Hepatocyte (in vitro differentiated cells): ENCODE data around the gene SERPINA6. TPM values are rescaled to one million over a fixed set of nuclear protein-coding genes. Genes with fewer than 3 reads are reported as not detected.
"Not testable (repeated sequence)": the region's sequence is repeated elsewhere in the genome, so short reads cannot be mapped to it uniquely, and the experiment has no call there.

Experiments
- DNase-seq: peaks from one replicate; pipeline ENCODE4 v3.0.0-alpha.2; 2016; ENCODE audit warnings: low spot score
- H2AFZ ChIP-seq: fragments of 200-600 bp; sonication (generic); 2 replicates; pipeline ENCODE4 v1.6.0; 2016; ENCODE audit warnings: antibody characterized with exemption, mild to moderate bottlenecking
- H3K27ac ChIP-seq: fragments of 200-600 bp; sonication (generic); 2 replicates; pipeline ENCODE4 v1.5.1; 2016; ENCODE audit warnings: mild to moderate bottlenecking
- H3K27me3 ChIP-seq: fragments of 200-600 bp; sonication (generic); 2 replicates; pipeline ENCODE4 v1.6.1; 2016
- H3K36me3 ChIP-seq: fragments of 200-600 bp; sonication (generic); replicated peaks from 2 replicates; pipeline ENCODE4 v1.5.1; 2016; ENCODE audit warnings: low read depth; ENCODE audit not compliant: insufficient read depth
- H3K4me1 ChIP-seq: fragments of 200-600 bp; sonication (generic); 2 replicates; pipeline ENCODE4 v1.5.1; 2016; ENCODE audit warnings: mild to moderate bottlenecking, moderate library complexity; ENCODE audit not compliant: insufficient read depth
- H3K4me2 ChIP-seq: fragments of 200-600 bp; sonication (generic); 2 replicates; pipeline ENCODE4 v1.6.0; 2016
- H3K4me3 ChIP-seq: fragments of 200-600 bp; sonication (generic); 2 replicates; pipeline ENCODE4 v1.5.1; 2016; ENCODE audit warnings: mild to moderate bottlenecking
- H3K79me2 ChIP-seq: fragments of 200-600 bp; sonication (generic); 2 replicates; pipeline ENCODE4 v1.6.0; 2017; ENCODE audit warnings: mild to moderate bottlenecking
- H3K9me2 ChIP-seq: fragments of 200-600 bp; sonication (generic); replicated peaks from 2 replicates; pipeline ENCODE4 v1.6.0; 2017; ENCODE audit warnings: mild to moderate bottlenecking; ENCODE audit not compliant: insufficient read depth
- H3K9me3 ChIP-seq: fragments of 200-600 bp; sonication (generic); 2 replicates; pipeline ENCODE4 v1.5.1; 2016; ENCODE audit warnings: low read depth, mild to moderate bottlenecking
- H4K20me1 ChIP-seq: fragments of 200-600 bp; sonication (generic); 2 replicates; pipeline ENCODE4 v1.6.0; 2016; ENCODE audit warnings: mild to moderate bottlenecking; ENCODE audit not compliant: insufficient read depth, poor library complexity, severe bottlenecking
- EZH2 ChIP-seq: fragments of 200-600 bp; sonication (generic); IDR thresholded peaks from 2 replicates; pipeline ENCODE4 v1.6.1; 2016; ENCODE audit warnings: antibody characterized with exemption, mild to moderate bottlenecking, borderline replicate concordance
- EZH2phosphoT487 ChIP-seq: fragments of 200-600 bp; sonication (generic); IDR thresholded peaks from one replicate; pipeline ENCODE4 v1.6.1; 2018; ENCODE audit warnings: antibody characterized with exemption, mild to moderate bottlenecking, low read depth, moderate library complexity; ENCODE audit not compliant: unreplicated experiment, severe bottlenecking
- WGBS: methylation state at CpG from one replicate; pipeline ENCODE4 v1.1.6; 2016; ENCODE audit warnings: low lambda C conversion rate; ENCODE audit errors: missing lambda C conversion rate; 5-methylcytosine and 5-hydroxymethylcytosine counted together
- polyA plus RNA-seq: library from polyadenylated mRNA; unstranded; fragments of >200 nt; fragmentation: Nextera tagmentation; extraction: Ambion mirVana; gene quantifications from 2 replicates; pipeline ENCODE4 v1.2.1, GENCODE V29; 2016
- total RNA-seq: library from RNA; depleted of rRNA; stranded (reverse); fragments of >200 nt; gene quantifications from 2 replicates; pipeline ENCODE4 v1.2.3, GENCODE V29; 2014
- TF ChIP-seq, protein P1 (sequence below): fragments of 200-600 bp; sonication (generic); IDR thresholded peaks from 2 replicates; pipeline ENCODE4 v1.5.1; 2016; ENCODE audit warnings: antibody characterized with exemption, mild to moderate bottlenecking; ENCODE audit not compliant: poor library complexity

SERPINA6 gene, protein sequence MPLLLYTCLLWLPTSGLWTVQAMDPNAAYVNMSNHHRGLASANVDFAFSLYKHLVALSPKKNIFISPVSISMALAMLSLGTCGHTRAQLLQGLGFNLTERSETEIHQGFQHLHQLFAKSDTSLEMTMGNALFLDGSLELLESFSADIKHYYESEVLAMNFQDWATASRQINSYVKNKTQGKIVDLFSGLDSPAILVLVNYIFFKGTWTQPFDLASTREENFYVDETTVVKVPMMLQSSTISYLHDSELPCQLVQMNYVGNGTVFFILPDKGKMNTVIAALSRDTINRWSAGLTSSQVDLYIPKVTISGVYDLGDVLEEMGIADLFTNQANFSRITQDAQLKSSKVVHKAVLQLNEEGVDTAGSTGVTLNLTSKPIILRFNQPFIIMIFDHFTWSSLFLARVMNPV
- 132 TPM in 2 replicates for total RNA-seq
- polyA plus RNA-seq: 86.8 and 135 TPM in 2 replicates

GRCh38 chr14:94322648-94323570, at the start of gene SERPINA6:
TSS of gene SERPINA6 (minus strand) at chr14:94323336. CDS start at chr14:94314648, 8,688 bp downstream.
- peak within 1 kb of the TSS; percentile 56 for H3K4me2 ChIP-seq
- TF ChIP-seq EZH2: no peak
- no peak for TF ChIP-seq EZH2phosphoT487
- TF ChIP-seq, protein P1, sequence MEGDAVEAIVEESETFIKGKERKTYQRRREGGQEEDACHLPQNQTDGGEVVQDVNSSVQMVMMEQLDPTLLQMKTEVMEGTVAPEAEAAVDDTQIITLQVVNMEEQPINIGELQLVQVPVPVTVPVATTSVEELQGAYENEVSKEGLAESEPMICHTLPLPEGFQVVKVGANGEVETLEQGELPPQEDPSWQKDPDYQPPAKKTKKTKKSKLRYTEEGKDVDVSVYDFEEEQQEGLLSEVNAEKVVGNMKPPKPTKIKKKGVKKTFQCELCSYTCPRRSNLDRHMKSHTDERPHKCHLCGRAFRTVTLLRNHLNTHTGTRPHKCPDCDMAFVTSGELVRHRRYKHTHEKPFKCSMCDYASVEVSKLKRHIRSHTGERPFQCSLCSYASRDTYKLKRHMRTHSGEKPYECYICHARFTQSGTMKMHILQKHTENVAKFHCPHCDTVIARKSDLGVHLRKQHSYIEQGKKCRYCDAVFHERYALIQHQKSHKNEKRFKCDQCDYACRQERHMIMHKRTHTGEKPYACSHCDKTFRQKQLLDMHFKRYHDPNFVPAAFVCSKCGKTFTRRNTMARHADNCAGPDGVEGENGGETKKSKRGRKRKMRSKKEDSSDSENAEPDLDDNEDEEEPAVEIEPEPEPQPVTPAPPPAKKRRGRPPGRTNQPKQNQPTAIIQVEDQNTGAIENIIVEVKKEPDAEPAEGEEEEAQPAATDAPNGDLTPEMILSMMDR: no peak
- H3K79me2 ChIP-seq: no peaks in the 10 kb centered on the region
- no peaks in the 10 kb centered on the region for H4K20me1 ChIP-seq
- no peaks in the 10 kb centered on the region for H3K27me3 ChIP-seq
- WGBS: 72% methylated on average over 15 of the region's 15 CpGs
- no peaks in the 10 kb centered on the region for H3K9me2 ChIP-seq
- H3K4me3 ChIP-seq: no peak within 1 kb of the TSS
- H3K9me3 ChIP-seq: no peaks in the 10 kb centered on the region
- DNase-seq: peak; percentile 39
- no peak within 1 kb of the TSS for H2AFZ ChIP-seq
- no peaks in the 10 kb centered on the region for H3K4me1 ChIP-seq
- no peaks in the 10 kb centered on the region for H3K36me3 ChIP-seq
- H3K27ac ChIP-seq: peak within 1 kb of the TSS; percentile 83

DNA sequence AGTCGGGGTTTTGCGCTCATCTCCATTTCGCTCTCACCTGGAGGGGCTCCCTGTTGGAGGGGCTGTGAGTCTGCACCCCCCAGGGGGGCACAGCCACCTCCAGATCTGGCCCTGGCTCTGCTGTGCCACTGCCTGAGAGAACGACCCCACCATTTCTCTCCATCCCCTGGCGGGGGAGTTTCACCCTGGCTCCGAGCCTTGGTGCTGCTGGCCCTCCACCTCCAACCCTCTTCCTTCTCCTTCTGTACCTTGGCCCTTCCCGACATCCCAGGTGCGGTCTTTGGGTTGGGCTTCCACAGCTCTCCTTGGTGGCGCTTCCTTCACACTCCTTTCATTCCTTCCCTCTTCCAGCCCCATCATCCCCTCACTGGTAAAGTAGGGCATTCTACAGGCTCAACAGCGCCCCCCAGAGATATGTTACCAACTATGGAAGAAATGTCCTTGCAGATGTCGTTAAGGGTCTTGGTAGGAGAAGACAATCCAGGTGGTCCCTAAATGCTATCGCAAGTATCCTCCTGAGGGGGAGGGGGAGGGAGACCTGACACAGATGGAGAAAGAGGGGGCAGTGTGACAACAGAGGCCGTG, 49.0 kb upstream of the SERPINA6 start:
- no peaks in the 10 kb centered on the region for H3K79me2 ChIP-seq
- H2AFZ ChIP-seq: no peak overlapping the region
- H4K20me1 ChIP-seq: no peaks in the 10 kb centered on the region
- H3K4me3 ChIP-seq: no peak overlapping the region
- no peak overlapping the region for H3K4me2 ChIP-seq
- no peaks in the 10 kb centered on the region for H3K27me3 ChIP-seq
- no peaks in the 10 kb centered on the region for H3K36me3 ChIP-seq
- TF ChIP-seq EZH2phosphoT487 (no peak), EZH2 (no peak)
- TF ChIP-seq, protein P1: no peak
- no peaks in the 10 kb centered on the region for H3K4me1 ChIP-seq
- no peaks in the 10 kb centered on the region for H3K9me2 ChIP-seq
- no peak overlapping the region for H3K27ac ChIP-seq
- DNase-seq: no peak
- 88% methylated on average over 13 of the region's 13 CpGs for WGBS
- H3K9me3 ChIP-seq: no peaks in the 10 kb centered on the region

- no peak overlapping the region for H3K4me3 ChIP-seq
- H3K9me2 ChIP-seq: no peaks in the 10 kb centered on the region
- no peak overlapping the region for H2AFZ ChIP-seq
- no peaks in the 10 kb centered on the region for H3K36me3 ChIP-seq
- H3K4me1 ChIP-seq: no peaks in the 10 kb centered on the region
- TF ChIP-seq, protein P1: no peak
- no peak for TF ChIP-seq EZH2
- no peaks in the 10 kb centered on the region for H3K9me3 ChIP-seq
- no peak overlapping the region for H3K27ac ChIP-seq
- 91% methylated on average over 5 of the region's 6 CpGs for WGBS
- no peak for DNase-seq
- no peaks in the 10 kb centered on the region for H3K79me2 ChIP-seq
- no peaks in the 10 kb centered on the region for H3K27me3 ChIP-seq
- no peak overlapping the region for H3K4me2 ChIP-seq
- H4K20me1 ChIP-seq: no peaks in the 10 kb centered on the region
These were observed 47.4 kb upstream of the SERPINA6 start for GRCh38 chr14:94370524-94370910.

DNA sequence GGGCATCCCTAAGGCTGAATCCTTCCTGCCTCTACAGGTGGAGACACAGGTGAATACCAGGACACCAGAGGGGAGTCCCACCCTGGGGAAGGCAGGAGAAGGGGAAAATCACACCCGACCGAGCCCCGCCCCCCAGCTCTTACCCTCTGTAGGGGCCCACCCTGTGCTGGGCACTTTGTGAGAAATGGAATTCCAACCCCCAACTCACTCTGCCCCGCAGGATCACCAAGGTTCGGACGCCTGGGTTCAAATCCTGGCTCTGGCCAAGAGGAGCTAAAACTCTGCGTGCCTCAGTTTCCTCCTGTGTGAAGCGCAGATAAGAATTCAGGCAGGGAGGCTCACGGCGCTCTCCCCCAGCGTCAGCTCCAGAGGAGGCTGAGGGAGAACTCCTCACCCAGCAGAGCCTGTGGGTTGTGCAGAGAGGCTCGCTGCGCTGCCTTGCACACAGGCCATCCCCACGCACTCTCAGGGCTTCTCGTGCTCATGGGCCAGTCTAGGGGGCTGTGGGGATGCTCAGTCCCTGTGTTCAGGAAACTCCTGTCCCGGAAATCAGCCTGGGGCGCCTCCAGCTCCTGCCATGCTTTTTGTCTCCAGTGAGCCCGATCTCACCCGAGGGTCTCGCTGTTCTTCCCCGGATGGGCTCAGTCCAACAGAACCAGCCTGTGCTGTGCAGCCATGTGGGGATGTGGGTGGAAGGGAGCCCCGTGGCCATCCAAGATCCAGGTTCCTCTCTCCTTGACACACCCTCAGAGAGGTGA, 46.8 kb upstream of the SERPINA6 start:
- H3K9me3 ChIP-seq, H3K36me3 ChIP-seq, H3K27ac ChIP-seq, H4K20me1 ChIP-seq, H3K9me2 ChIP-seq, H3K4me1 ChIP-seq, H3K27me3 ChIP-seq, H3K4me3 ChIP-seq, H3K4me2 ChIP-seq, H3K79me2 ChIP-seq, DNase-seq, H2AFZ ChIP-seq: not testable (repeated sequence)
- WGBS: 88% methylated on average over 19 of the region's 22 CpGs
